NCI-H1048 (cell line): ENCODE data around the gene TNS3.
"Not testable (repeated sequence)": the region's sequence is repeated elsewhere in the genome, so short reads cannot be mapped to it uniquely, and the experiment has no call there.

Source experiments
- DNase-seq: peaks from one replicate; lab custom pipeline; 2025; lab: John Stamatoyannopoulos, UW

TNS3 gene

GRCh38 chr7:47581804-47582763, at the start of gene TNS3:
TSS of gene TNS3 (minus strand) at chr7:47582111. CDS start at chr7:47439636, 142,475 bp downstream.
- no peak for DNase-seq

- no peak for DNase-seq
Observed at GRCh38 chr7:47631711-47632110, 49.8 kb upstream of the TNS3 start.

- DNase-seq = no peak
Observed at GRCh38 chr7:47627580-47628283, 45.8 kb upstream of the TNS3 start.

GRCh38 chr7:47625861-47626715, 44.2 kb upstream of the TNS3 start:
- DNase-seq = no peak

- DNase-seq = no peak
Observed at GRCh38 chr7:47624689-47625088, 42.8 kb upstream of the TNS3 start.

GRCh38 chr7:47622946-47623640, 41.2 kb upstream of the TNS3 start:
- DNase-seq = no peak

- DNase-seq = no peak
Observed at GRCh38 chr7:47622586-47622945, 40.7 kb upstream of the TNS3 start.

GRCh38 chr7:47621979-47622561, 40.2 kb upstream of the TNS3 start:
- no peak for DNase-seq

GRCh38 chr7:47621347-47621746, 39.4 kb upstream of the TNS3 start:
- DNase-seq = no peak

GRCh38 chr7:47619806-47620205, 37.9 kb upstream of the TNS3 start:
- DNase-seq = no peak

GRCh38 chr7:47617131-47617530, 35.2 kb upstream of the TNS3 start:
- DNase-seq = no peak

GRCh38 chr7:47614450-47614849, 32.5 kb upstream of the TNS3 start:
- no peak for DNase-seq

GRCh38 chr7:47611045-47611511, 29.2 kb upstream of the TNS3 start:
- DNase-seq = no peak

GRCh38 chr7:47610506-47611044, 28.7 kb upstream of the TNS3 start:
- DNase-seq = no peak

GRCh38 chr7:47609803-47610452, 28.0 kb upstream of the TNS3 start:
- DNase-seq = no peak

- not testable (repeated sequence) for DNase-seq
Observed at GRCh38 chr7:47606593-47607046, 24.7 kb upstream of the TNS3 start.

GRCh38 chr7:47605816-47606575, 24.1 kb upstream of the TNS3 start:
- no peak for DNase-seq

- DNase-seq = no peak
Observed at GRCh38 chr7:47604496-47604890, 22.6 kb upstream of the TNS3 start.

GRCh38 chr7:47603514-47604255, 21.8 kb upstream of the TNS3 start:
- DNase-seq = not testable (repeated sequence)
